GM19351 (cell line): ENCODE results near the gene MTIF3.

ENCODE experiments used
- ATAC-seq: cut with Tn5 transposase; IDR thresholded peaks from one replicate; pipeline ENCODE4 v1.9.1; 2021; ENCODE audit warnings: mild to moderate bottlenecking, moderate library complexity; ENCODE audit not compliant: unreplicated experiment

Gene MTIF3

GRCh38 chr13:27461940-27462584 lies 11.7 kb upstream of the MTIF3 start:
- no peak for ATAC-seq

- no peak for ATAC-seq
Observed at GRCh38 chr13:27455331-27455855, 5.0 kb upstream of the MTIF3 start.

DNA sequence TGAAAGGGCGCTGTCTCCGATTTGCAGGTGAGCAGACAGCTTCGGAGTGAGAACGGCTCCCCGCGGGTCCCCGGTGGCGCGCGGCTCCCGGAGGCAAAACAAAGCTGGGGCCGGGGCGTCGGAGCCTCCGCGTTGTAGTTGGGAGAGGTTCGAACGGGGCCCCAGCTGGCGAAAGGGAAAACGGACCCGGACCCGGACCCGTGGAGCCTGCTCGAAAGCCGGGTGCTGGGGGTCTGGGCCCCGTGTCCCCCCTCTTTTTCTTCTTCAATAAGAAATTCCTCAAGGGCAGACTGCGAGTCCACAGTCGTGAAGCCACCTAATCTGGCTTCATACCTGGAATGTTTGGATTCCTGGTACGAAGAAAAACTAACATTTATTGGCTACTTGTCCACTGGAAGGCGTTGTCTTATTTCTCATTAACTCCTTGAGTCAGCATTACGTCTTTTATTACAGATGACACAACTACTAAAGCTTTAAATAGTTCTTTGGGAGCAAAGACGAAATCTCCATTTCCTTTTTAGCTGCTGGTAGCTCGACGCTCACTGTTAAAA lies 632 bp upstream of the MTIF3 start:
- no peak for ATAC-seq

- no peak for ATAC-seq
Observed at GRCh38 chr13:27449081-27449603, 1.2 kb downstream of the MTIF3 start.

GRCh38 chr13:27448308-27448707 lies 2.1 kb downstream of the MTIF3 start:
- no peak for ATAC-seq

DNA sequence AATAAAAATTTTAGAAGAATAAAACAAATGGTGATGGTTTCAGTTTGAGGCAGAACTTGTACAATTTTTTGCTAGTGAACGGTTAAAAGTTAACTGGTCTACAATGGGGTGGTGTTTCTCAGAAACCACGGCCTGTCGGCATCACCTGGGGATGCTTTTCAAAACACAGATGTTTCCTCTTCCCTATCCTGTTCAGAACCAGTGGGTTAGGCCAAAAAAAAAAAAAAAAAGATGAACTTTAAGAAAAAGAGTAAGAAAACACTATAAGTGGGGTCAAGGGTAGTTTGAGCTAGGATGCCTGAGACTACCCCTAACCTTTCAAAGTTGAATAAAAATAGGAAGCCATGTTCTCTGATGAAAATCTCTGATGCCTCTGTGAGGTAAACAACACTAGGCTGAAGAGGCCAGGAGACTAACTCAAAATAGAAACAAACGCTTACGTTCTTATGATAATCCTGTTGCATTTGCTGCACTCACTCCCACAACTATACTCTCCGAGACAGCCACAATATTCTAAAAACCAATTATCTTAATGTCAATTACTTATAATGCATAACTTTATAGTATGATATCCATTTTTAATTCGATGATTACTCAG lies 3.3 kb downstream of the MTIF3 start:
- ATAC-seq = no peak

- ATAC-seq = no peak
Observed at GRCh38 chr13:27442797-27443196, 7.6 kb downstream of the MTIF3 start.

GRCh38 chr13:27442071-27442647 lies 8.2 kb downstream of the MTIF3 start:
- ATAC-seq = no peak

- no peak for ATAC-seq
Observed at GRCh38 chr13:27440408-27440807, 10.0 kb downstream of the MTIF3 start.

GRCh38 chr13:27437126-27437525 lies 13.2 kb downstream of the MTIF3 start:
- no peak for ATAC-seq

GRCh38 chr13:27432611-27433210 lies 17.7 kb downstream of the MTIF3 start:
- ATAC-seq = no peak

- no peak for ATAC-seq
Observed at GRCh38 chr13:27432180-27432579, 18.2 kb downstream of the MTIF3 start.

DNA sequence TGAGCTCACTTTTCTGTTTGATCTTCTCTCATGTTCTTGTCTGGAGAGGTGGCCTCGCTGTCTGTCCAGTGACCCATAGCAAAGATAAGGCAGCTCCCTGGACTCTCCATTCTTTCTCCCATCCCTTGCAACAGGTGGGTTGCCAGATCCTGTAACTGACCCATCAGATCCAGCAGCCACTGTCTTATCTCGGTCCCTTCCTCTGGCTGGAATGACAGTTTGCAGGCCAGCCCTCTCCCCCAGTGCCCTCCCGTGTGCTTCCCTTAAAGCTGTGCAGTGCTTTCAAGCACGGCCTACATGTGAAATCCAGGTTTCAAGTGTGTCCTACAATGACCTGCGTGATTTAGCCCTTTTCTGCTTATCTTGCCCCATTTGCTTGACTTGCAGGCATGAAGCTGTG lies 22.2 kb downstream of the MTIF3 start:
- no peak for ATAC-seq

- ATAC-seq = no peak
Observed at GRCh38 chr13:27427641-27428040, 22.7 kb downstream of the MTIF3 start.

- peak; percentile 54 for ATAC-seq
Observed at GRCh38 chr13:27425918-27426630, 24.3 kb downstream of the MTIF3 start.

DNA sequence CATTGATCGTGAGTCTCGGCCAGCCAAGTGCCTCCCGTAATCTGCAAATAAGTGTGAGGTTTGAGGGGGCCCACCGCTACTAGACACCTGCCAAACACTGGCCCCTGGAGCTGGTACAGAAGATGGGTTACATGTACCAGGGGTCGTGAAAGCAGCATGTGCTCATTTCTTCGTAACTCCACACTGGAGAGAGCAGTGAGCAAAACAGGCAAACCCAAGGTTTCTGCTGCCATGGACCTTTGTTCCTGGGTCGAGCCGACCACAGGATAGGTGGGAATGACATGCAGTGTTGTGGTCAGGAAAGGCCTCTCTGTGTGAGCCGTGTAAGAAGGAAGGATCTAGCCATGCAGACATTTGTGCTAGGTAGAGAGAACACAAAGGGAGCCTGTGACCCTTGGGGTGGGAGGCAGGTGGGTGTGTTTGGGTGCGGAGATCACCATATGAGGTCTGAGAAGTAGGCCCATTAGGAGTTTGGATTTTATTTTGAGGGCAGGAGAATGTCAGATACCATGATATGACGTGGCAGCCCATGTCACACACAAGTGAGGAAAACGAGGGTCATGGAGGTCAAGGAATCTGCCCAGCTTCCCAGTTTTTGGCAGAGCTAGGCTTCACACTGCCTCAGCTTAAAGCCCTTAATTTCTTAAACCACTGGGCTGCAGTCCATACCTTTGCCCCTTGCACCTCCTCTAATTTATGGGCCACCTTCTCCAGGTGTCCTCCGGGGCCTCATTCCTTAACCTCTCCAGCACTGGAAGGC lies 25.0 kb downstream of the MTIF3 start:
- ATAC-seq = no peak

- ATAC-seq = peak; percentile 62
Observed at GRCh38 chr13:27424246-27425157, 25.9 kb downstream of the MTIF3 start, which contains the start of gene GTF3A. TSS of gene GTF3A (plus strand) at chr13:27424619.

GRCh38 chr13:27423333-27423732 lies 27.0 kb downstream of the MTIF3 start:
- no peak for ATAC-seq
